ENCODE data around the gene HLA-DRA. TPM values are rescaled to one million over a fixed set of nuclear protein-coding genes. Genes with fewer than 3 reads are reported as not detected.

HLA-DRA gene
- total RNA-seq = 0.17 and 1.0 TPM in 2 replicates
- polyA plus RNA-seq = 0.25 and 0.99 TPM in 2 replicates
- polyA plus RNA-seq (2012) = 0.20 and 0.30 TPM in 2 replicates
- 4.4 TPM in 1 of 2 replicates, not detected in the other for polyA minus RNA-seq (ENCODE audit: low replicate concordance)

- no peak for TF ChIP-seq EZH2 (IDR thresholded peaks at IDR 0.05; ENCODE audit: low read length, missing control alignments)
- TF ChIP-seq CTCF (conservative IDR thresholded peaks at IDR 0.05 in 1 of 2, IDR thresholded peaks at IDR 0.05 in 1 of 2; ENCODE audit: low read depth in 1 of 2, low read length in 2 of 2) = no peak
- no peak within 1 kb of the TSS for H3K27ac ChIP-seq (ENCODE audit: insufficient read depth, low read length)
- DNase-seq (ENCODE audit: low read depth in 2 of 2) = peak; percentile 24 to 48
- no peak within 1 kb of the TSS for H2AFZ ChIP-seq (ENCODE audit: low read length)
- H3K79me2 ChIP-seq (ENCODE audit: control insufficient read depth, insufficient read depth, low read length) = no peaks in the 10 kb centered on the region
- H3K9me3 ChIP-seq (ENCODE audit: control insufficient read depth, insufficient read depth, low read depth, low read length) = no peaks in the 10 kb centered on the region
- no peaks in the 10 kb centered on the region for H3K27me3 ChIP-seq (ENCODE audit: control insufficient read depth, insufficient read depth, low read length)
- H3K36me3 ChIP-seq (ENCODE audit: control insufficient read depth, insufficient read depth, low read length) = no peaks in the 10 kb centered on the region
- no peaks in the 10 kb centered on the region for H3K4me1 ChIP-seq (ENCODE audit: control insufficient read depth, extremely low read depth, insufficient read depth, low read length)
- H3K4me2 ChIP-seq (ENCODE audit: extremely low read depth, insufficient read depth, low read length) = no peak within 1 kb of the TSS
- no peaks in the 10 kb centered on the region for H4K20me1 ChIP-seq (ENCODE audit: control insufficient read depth, extremely low read depth, insufficient read depth, low read length)
- no peak within 1 kb of the TSS for H3K4me3 ChIP-seq (replicated peaks in 1 of 4; ENCODE audit: control extremely low read depth in 1 of 4, insufficient read depth in 1 of 4, low read depth in 3 of 4, low read length in 4 of 4)
- H3K9ac ChIP-seq (ENCODE audit: insufficient read depth, low read length) = no peak within 1 kb of the TSS
These were observed at the start of gene HLA-DRA for GRCh38 chr6:32439602-32440214. TSS of gene HLA-DRA (plus strand) at chr6:32439887. CDS start at chr6:32439951, 64 bp downstream.

GRCh38 chr6:32391505-32391904, 48.2 kb upstream of the HLA-DRA start:
- Histone ChIP-seq H3K9me3 (ENCODE audit: control insufficient read depth, insufficient read depth, low read depth, low read length) (no peaks in the 10 kb centered on the region), H3K79me2 (ENCODE audit: control insufficient read depth, insufficient read depth, low read length) (no peaks in the 10 kb centered on the region)

More at GRCh38 chr6:32391505-32391904, 48.2 kb upstream of the HLA-DRA start:
- Histone ChIP-seq H4K20me1 (ENCODE audit: control insufficient read depth, extremely low read depth, insufficient read depth, low read length) (no peaks in the 10 kb centered on the region), H3K27ac (ENCODE audit: insufficient read depth, low read length) (no peak overlapping the region), H3K4me1 (ENCODE audit: control insufficient read depth, extremely low read depth, insufficient read depth, low read length) (no peaks in the 10 kb centered on the region), H3K27me3 (ENCODE audit: control insufficient read depth, insufficient read depth, low read length) (no peaks in the 10 kb centered on the region), H3K9ac (ENCODE audit: insufficient read depth, low read length) (no peak overlapping the region), H3K4me2 (ENCODE audit: extremely low read depth, insufficient read depth, low read length) (no peak overlapping the region), H3K36me3 (ENCODE audit: control insufficient read depth, insufficient read depth, low read length) (no peaks in the 10 kb centered on the region), H3K4me3 (replicated peaks in 1 of 4; ENCODE audit: control extremely low read depth in 1 of 4, insufficient read depth in 1 of 4, low read depth in 3 of 4, low read length in 4 of 4) (no peak overlapping the region), H2AFZ (ENCODE audit: low read length) (no peak overlapping the region)
- TF ChIP-seq EZH2 (IDR thresholded peaks at IDR 0.05; ENCODE audit: low read length, missing control alignments) (no peak), CTCF (conservative IDR thresholded peaks at IDR 0.05 in 1 of 2, IDR thresholded peaks at IDR 0.05 in 1 of 2; ENCODE audit: low read depth in 1 of 2, low read length in 2 of 2) (no peak)
- DNase-seq (ENCODE audit: low read depth in 2 of 2) = no peak
